Fibroblast of villous mesenchyme (primary cell): ENCODE measurements around the gene SPARCL1. TPM values are rescaled to one million over a fixed set of nuclear protein-coding genes. Genes with fewer than 3 reads are reported as not detected.

Experiments
- DNase-seq: peaks from one replicate; pipeline ENCODE4 v3.0.0-alpha.2; 2010; ENCODE audit warnings: low read depth
- H3K4me3 ChIP-seq: 2 replicates; pipeline ENCODE4 v1.5.1; 2011; ENCODE audit warnings: low read depth, mild to moderate bottlenecking, low read length
- total RNA-seq: library from RNA; depleted of rRNA; stranded (reverse); fragments of >200 nt; gene quantifications from 2 replicates; pipeline ENCODE4 v1.2.3, GENCODE V29; 2012
- TF ChIP-seq, protein P1 (sequence below): IDR thresholded peaks from 2 replicates; pipeline ENCODE4 v1.5.1; 2012; ENCODE audit warnings: low read depth, mild to moderate bottlenecking, low read length; ENCODE audit not compliant: insufficient read depth

The SPARCL1 gene
- total RNA-seq, 1 donor, result not detected

DNA sequence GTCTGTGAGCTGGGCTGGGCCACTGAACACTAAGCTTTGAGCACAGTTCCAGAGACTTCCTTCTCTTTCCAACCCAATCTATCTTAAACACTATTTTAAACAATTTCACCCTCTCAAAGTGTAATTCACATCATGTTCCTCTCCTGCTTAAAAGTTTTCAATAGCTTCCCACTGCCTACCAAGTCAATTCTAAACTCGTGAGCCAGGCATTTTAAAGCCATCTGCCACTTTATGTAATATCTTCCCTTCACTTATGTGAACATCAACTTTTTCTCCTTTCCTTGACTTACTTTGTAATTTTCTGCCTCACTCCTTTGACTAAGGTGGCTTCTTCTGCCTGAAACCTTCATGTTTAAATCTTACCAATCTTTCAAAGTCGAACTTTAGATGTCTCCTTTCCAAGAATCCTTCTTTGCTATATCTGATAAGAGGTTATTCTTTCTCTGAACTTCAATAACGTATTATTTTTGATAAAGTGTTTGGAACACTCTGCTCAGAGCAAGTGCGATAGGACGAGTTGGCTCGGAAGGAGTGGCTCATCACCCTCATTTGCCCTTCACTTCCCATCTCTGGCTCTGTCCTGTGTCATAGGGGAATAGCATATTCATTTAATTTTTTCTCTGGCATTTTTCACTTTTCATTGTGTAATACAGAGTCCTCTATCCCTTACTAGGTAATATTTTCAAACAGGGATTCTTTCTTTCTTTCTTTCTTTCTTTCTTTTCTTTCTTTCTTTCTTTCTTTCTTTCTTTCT, 13.0 kb upstream of the SPARCL1 start:
- no peak for DNase-seq
- TF ChIP-seq, protein P1, sequence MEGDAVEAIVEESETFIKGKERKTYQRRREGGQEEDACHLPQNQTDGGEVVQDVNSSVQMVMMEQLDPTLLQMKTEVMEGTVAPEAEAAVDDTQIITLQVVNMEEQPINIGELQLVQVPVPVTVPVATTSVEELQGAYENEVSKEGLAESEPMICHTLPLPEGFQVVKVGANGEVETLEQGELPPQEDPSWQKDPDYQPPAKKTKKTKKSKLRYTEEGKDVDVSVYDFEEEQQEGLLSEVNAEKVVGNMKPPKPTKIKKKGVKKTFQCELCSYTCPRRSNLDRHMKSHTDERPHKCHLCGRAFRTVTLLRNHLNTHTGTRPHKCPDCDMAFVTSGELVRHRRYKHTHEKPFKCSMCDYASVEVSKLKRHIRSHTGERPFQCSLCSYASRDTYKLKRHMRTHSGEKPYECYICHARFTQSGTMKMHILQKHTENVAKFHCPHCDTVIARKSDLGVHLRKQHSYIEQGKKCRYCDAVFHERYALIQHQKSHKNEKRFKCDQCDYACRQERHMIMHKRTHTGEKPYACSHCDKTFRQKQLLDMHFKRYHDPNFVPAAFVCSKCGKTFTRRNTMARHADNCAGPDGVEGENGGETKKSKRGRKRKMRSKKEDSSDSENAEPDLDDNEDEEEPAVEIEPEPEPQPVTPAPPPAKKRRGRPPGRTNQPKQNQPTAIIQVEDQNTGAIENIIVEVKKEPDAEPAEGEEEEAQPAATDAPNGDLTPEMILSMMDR, result no peak

DNA sequence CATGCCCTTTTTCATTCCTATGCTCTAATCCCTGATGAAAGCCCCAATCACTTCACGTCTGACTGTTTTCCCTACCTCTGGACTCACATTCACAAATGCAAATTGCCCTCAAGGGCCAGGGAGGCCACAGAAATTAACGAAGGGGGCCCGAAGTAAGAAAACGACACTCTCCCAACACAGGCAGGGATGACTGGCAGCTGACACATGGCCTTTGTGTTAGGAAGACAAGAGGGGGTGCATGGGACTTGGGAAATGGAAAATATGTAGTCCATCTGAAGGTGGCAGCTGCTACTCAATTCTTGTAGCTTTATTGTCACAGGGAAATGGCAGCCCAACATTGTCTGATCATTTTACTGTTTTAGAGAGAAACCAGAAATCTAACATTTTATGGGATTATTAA, 12.3 kb upstream of the SPARCL1 start:
- H3K4me3 ChIP-seq, result no peak overlapping the region
- TF ChIP-seq, protein P1, result no peak
- DNase-seq, result no peak

More for the DNA sequence above, 13.0 kb upstream of the SPARCL1 start:
- no peak overlapping the region for H3K4me3 ChIP-seq

DNA sequence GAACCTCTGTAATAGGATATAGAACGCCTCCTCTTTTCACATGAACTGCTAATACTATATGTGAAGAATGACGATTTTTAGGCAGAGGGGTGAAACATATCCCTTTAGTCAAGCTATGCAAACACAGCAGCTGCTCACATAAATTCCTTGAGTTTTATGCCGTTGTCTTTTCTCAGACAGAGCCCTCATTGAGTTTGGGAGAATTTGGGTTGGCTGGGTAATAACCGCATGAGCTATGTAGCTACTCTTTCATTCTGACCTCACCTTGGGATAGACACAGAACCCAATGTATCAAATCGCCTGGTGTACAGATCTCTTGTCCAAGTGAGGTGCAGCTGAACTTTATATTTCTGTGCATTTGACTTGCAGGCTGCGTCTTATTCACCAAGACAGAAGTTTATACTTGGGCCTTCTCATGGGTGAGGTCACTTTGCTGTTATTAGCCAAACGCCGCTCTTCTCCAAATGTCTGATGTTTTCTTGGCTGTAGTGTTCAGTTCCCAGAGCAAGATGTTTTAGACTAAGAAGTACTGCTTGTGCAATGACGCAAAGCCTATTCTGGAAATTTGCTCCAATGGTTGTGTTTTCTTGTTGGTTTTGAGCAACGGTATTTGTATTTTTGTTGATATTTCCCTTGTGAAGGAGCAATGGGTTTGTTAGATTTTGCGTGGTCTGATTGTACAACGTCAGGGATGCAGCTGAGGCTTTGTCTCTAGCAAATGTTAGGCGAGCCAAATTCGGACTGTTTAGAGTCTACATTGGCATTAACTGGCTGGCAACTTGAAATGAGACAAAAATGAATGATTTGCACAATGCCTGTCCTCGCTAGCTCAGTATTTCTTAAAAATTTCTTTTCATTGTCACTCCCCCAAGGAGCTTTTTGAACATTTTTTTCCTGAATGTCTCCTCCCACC, 11.2 kb upstream of the SPARCL1 start:
- TF ChIP-seq, protein P1, result no peak
- no peak overlapping the region for H3K4me3 ChIP-seq
- DNase-seq, result peak; percentile 33

DNA sequence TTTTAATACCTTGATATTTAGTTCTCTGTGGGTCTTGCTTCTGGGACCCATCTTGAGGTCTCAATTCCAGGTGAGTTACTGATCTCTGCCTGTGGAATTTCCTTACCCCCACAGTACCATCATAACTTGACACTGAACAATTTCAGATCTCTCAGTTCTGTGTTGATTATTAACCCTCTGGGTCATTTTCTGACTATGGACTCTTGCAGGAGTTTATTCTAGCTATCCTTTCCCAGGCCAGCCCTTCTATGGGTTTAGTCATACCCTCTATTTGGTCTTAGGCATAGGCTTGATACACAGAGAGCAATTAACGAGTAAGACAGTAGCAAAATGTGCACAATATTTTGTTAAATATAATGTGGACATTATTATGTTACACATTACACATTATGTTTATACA, 3.7 kb upstream of the SPARCL1 start:
- TF ChIP-seq, protein P1, result no peak
- DNase-seq, result no peak
- no peak overlapping the region for H3K4me3 ChIP-seq

DNA sequence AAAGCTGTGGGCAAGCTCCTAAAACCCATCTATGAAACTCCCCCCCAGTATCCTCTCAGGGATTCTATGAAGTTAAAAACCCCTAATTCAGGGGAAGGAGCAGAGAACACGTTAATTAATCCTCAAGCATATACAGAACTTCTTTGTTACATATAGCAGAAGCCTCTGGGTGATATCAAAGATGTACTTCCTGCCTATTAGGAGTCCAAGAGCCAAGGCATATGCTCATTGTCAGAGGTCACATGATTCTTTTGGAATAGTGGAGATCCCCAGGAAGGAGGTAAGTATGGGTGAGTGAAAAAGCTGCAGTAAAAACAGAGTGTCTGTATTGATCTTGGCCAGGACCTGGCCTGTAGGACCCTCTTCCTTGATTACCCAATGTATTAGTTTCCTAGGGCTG, 2.9 kb upstream of the SPARCL1 start:
- no peak overlapping the region for H3K4me3 ChIP-seq
- DNase-seq, result no peak
- TF ChIP-seq, protein P1, result no peak

DNA sequence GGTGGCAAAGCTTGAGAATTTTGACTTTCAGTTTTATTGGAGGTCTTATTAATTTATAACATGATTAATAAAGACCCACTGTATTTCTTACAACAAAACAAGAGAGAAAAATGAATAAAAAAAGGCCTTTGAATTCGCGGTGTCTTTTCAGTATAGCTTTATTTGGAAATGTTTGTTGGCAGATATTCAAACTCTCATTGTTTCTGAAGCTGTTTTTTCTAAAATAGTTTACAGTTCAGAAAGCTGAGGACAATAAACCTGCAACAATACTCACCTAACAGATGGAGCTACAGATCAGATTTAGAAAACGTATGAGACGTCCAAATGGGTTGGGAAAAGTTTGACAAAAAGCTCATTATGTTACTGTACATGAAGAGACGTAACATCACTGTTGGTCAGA, 2.4 kb upstream of the SPARCL1 start:
- no peak for DNase-seq
- no peak overlapping the region for H3K4me3 ChIP-seq
- TF ChIP-seq, protein P1, result no peak
